ENCODE data around the gene COTL1. TPM values are rescaled to one million over a fixed set of nuclear protein-coding genes. Genes with fewer than 3 reads are reported as not detected.

The COTL1 gene, protein sequence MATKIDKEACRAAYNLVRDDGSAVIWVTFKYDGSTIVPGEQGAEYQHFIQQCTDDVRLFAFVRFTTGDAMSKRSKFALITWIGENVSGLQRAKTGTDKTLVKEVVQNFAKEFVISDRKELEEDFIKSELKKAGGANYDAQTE
- 90.4 and 145 TPM in 2 replicates for total RNA-seq

DNA sequence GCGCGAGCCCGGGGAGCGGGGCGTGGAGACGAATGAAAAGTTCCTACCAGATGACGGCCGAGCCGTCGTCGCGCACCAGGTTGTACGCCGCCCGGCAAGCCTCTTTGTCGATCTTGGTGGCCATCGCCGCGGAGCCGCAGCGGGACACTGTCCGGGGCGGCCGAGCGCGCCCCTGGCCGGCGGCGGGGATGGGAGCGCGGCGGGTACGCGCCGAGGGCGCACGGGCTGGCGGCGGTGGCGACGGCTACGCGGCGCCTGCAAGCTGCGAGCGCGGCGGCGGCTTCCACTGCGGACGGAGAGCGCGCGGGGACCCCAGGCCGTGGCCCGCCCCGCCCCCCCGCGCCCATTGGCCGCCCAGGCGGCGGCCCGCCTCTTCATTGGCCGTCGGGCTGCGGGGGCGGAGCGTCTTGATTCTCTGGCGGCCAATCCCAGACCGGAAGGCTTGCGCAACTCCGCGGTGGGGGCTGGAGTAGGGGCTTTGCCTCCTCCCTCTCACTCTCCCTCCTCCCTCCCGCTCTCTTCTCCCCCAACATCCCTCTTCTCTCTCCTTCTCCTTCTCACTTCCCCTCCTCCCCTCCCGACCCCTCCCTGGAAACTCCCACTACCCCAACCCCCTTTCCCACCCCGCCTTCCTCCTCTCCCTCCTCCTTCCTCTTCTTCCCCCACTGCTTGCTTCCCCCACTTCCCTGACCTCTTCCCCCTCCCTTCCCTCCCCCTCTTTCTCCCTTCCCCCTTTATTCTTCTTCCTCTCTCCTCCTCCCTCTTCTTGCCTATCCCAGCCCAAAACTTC, at the start of gene COTL1:
TSS of gene COTL1 (minus strand) at position 288 of the 790 bp plus-strand sequence. CDS start at position 124, 164 bp downstream.

DNA sequence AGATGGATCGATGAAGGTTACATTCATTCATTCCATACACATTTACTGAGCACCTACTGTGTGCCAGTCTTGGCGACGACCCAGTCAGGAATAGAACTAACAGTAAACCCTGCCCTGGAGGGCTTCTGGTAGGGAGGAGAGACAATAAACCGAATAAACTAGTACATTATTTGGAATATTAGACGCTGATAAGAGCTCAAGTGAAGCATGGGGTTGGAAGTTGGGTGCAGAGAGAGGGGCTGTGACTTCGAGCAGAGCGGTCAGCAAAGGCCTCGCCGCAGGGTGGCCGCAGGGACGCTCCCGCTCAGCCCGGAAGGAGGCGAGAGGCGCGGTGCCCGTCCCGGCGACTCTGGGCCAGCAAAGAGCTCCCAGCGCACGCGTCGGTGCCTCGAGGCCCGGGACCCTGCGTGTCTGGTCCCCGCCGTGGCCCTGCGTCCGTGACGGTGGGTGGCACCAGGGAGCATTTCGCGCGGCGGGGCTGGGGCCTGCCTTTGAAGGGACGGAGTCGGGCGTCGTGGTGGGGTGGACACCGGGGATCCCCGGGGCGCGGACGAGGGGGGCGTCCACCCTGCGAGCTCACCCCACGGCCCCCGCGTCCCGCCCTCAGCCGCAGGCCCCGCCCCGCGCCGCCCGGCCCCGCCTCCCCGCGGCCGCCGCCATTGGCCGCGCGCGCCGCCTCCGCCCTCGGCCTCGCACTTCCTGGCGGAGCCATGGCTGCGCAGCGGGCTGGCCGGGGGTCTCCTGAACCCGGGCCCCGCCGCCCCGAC, 30.1 kb upstream of the COTL1 start, which contains the start of gene KLHL36:
TSS of gene KLHL36 (plus strand) at position 684 of the 767 bp plus-strand sequence. CDS start 2,357 bp downstream, outside the sequence.

Other genes with a start within 250 kb of the COTL1 start
- gene ATP2C2, start 249.5 kb downstream of the COTL1 start, total RNA-seq: 0.12 TPM in 1 of 2 replicates, not detected in the other
- gene MEAK7, start 113.4 kb downstream of the COTL1 start, total RNA-seq: 33.2 and 79.7 TPM in 2 replicates
- 71.5 and 96.2 TPM in 2 replicates for gene KLHL36, start 30.4 kb upstream of the COTL1 start, total RNA-seq
- gene USP10, start 81.9 kb upstream of the COTL1 start, total RNA-seq: 46.4 and 59.5 TPM in 2 replicates
- gene CRISPLD2, start 201.9 kb upstream of the COTL1 start, total RNA-seq: 4.5 and 5.4 TPM in 2 replicates